HUES48 (cell line): ENCODE data around the gene ELOVL2.

ENCODE experiments used
- H3K27ac ChIP-seq: one replicate; pipeline ENCODE4 v1.7.0; 2013; ENCODE audit warnings: low read depth, low read length, inconsistent platforms
- H3K27me3 ChIP-seq: 2 replicates; pipeline ENCODE4 v1.6.1; 2013; ENCODE audit warnings: mild to moderate bottlenecking, low read length; ENCODE audit not compliant: control insufficient read depth, insufficient read depth
- H3K36me3 ChIP-seq: 2 replicates; pipeline ENCODE4 v1.6.1; 2013; ENCODE audit warnings: low read length; ENCODE audit not compliant: control insufficient read depth, insufficient read depth
- H3K4me1 ChIP-seq: 2 replicates; pipeline ENCODE4 v1.6.1; 2013; ENCODE audit warnings: mild to moderate bottlenecking, low read length; ENCODE audit not compliant: control insufficient read depth, insufficient read depth
- H3K4me3 ChIP-seq: 2 replicates; pipeline ENCODE4 v1.5.1; 2013; ENCODE audit warnings: mild to moderate bottlenecking, low read depth, low read length
- H3K9ac ChIP-seq: 2 replicates; pipeline ENCODE4 v1.6.1; 2013; ENCODE audit warnings: mild to moderate bottlenecking, low read depth, low read length, moderate library complexity
- H3K9me3 ChIP-seq: 2 replicates; pipeline ENCODE4 v1.6.1; 2013; ENCODE audit warnings: low read length; ENCODE audit not compliant: control insufficient read depth, insufficient read depth

ELOVL2 gene

DNA sequence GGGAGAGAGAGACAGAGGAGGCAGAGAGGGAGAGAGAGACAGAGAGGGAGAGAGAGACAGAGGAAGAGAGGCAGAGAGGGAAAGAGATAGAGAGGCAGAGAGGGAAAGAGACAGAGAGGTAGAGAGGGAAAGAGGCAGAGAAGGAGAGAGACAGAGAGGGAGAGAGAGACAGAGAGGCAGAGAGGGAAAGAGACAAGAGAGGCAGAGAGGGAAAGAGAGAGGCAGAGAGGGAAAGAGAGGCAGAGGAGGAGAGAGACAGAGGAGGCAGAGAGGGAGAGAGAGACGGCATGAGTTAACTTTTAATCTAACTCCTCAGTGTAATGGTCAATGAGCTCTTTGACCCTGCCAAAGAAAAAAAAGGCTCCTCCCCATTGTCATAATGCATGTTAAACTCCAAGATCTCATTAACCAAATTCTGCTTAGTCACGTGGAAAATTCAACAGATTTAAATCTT, 7.1 kb downstream of the ELOVL2 start:
- Histone ChIP-seq H3K27me3 (peaks cover 23% of the 10 kb centered on the region), H3K9ac (no peak overlapping the region), H3K4me3 (no peak overlapping the region), H3K36me3 (no peaks in the 10 kb centered on the region), H3K9me3 (no peaks in the 10 kb centered on the region), H3K4me1 (peaks cover 12% of the 10 kb centered on the region), H3K27ac (no peak overlapping the region)

DNA sequence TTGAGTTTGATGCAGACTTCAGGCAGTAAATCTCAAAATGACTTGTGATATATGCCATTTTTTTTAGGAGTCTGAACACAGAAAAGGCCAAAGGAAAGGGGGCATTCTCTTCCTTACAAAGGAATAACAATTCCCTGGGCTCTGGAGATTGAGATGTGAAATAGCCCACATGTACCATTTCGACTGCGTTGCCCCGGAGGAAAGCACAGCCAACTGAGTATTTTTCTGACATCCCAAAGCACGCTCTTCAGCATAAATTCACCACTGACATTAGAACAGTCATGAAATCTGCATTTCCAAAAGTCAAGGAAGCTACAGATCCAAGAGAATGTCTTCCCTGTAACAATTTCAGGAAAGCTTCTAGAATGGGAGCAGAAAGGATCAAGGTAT, 7.8 kb downstream of the ELOVL2 start:
- H3K9me3 ChIP-seq, result no peaks in the 10 kb centered on the region
- H3K36me3 ChIP-seq, result no peaks in the 10 kb centered on the region
- peaks cover 12% of the 10 kb centered on the region for H3K4me1 ChIP-seq
- no peak overlapping the region; the same call in 1 of the 2 replicates for H3K4me3 ChIP-seq
- H3K27ac ChIP-seq, result no peak overlapping the region
- H3K27me3 ChIP-seq, result peaks cover 16% of the 10 kb centered on the region
- no peak overlapping the region for H3K9ac ChIP-seq

DNA sequence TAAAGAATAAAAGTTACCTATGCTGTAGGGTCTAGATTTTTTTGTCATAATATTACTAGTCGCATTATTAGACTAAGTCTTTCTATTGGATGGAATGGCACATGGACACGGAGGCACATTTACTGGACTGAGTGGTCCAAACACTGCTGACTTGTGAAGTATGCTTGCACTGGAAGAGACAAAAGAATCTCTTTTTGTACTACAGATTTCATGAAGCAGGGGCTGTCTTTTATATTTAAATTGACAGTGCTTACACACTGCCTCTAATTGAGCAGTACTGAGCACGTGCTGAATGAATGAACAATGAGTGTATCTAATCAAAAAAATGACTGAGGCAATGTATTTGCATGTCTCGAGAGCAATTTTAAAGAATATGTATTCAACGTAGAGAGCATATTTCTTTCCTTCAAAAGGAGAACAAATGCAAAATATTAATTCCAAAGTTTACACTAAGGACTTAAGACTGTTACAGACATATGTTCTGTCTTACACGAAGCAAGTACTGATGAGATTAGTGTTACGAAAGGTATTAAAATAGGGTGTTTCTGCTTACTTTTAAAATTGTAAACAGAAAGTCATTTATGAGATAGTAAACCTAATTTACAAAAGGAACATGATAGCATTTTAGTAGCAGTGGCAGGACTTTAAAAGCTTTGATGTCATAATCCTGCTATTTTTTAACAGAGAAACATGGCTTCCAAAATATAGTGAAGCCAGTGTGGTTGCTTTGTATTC, 8.3 kb downstream of the ELOVL2 start:
- no peak overlapping the region for H3K4me3 ChIP-seq
- no peaks in the 10 kb centered on the region for H3K36me3 ChIP-seq
- H3K9me3 ChIP-seq, result no peaks in the 10 kb centered on the region
- no peak overlapping the region for H3K9ac ChIP-seq
- peaks cover 11% of the 10 kb centered on the region for H3K27me3 ChIP-seq
- peaks cover 12% of the 10 kb centered on the region for H3K4me1 ChIP-seq
- H3K27ac ChIP-seq, result no peak overlapping the region

DNA sequence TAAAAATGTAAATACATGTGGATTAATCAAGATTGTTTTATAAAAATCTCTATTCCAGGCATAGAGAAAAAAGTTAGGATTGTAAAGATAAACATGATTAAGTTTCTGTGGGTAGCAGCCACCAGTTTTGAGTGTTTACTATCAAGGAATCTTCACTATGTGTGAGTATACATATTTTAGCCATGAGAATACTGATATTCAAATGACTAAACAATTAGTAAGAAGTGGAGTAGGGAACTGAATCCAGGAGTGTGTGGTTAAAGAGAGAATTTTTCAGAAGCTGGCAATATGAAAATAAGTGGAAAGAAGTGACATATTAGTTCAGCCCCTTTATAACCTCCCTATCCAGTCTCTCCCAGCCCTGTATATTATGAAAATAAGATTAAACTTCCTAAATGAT, 10.3 kb downstream of the ELOVL2 start:
- Histone ChIP-seq H3K9me3 (no peaks in the 10 kb centered on the region), H3K9ac (no peak overlapping the region), H3K4me3 (no peak overlapping the region), H3K27ac (no peak overlapping the region), H3K36me3 (no peaks in the 10 kb centered on the region), H3K27me3 (no peaks in the 10 kb centered on the region), H3K4me1 (peaks cover 8% of the 10 kb centered on the region)

DNA sequence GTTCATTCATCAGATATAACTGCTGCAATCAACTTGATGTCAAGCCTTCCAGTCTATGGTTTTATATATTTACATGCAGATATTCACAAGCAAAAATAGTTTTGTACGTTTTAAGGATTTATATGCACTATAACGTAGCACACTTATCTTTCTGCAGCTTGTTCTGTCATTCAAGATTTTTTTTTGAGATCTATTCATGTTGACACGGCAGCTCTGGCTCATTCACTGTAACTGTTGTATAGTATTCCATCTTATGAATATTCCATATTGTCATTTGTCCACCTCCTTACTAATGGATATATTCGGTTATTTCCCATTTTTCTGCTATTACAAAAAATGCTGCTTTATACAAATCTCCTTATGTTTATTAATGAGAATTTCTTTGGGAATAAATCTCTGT, 13.2 kb downstream of the ELOVL2 start:
- Histone ChIP-seq H3K9ac (no peak overlapping the region), H3K9me3 (no peaks in the 10 kb centered on the region), H3K4me1 (peaks cover 18% of the 10 kb centered on the region), H3K36me3 (no peaks in the 10 kb centered on the region), H3K27ac (no peak overlapping the region), H3K27me3 (no peaks in the 10 kb centered on the region), H3K4me3 (no peak overlapping the region)

DNA sequence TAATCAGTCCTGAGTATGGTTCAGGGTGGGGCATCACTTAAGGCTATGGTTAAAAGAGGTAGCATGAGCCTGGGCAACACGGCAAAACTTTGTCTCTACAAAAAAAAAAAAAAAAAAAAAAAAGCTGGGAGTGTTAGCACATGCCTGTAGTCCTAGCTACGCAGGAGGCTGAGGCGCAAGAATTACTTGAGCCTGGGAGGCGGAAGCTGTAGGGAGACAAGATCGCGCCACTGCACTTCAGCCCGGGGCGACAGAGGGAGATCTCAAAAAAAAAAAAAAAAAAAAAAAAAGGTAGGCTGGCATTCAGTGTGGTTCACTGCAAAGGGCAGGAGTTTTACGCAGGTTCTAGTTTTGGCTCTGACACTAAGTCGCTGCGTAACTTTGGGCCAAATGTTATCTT, 15.1 kb downstream of the ELOVL2 start:
- Histone ChIP-seq H3K9ac (no peak overlapping the region), H3K9me3 (no peaks in the 10 kb centered on the region), H3K27me3 (0 out of 2 replicates have a peak, but pooled peaks cover 3% of the 10 kb centered on the region), H3K36me3 (no peaks in the 10 kb centered on the region), H3K27ac (no peak overlapping the region), H3K4me3 (no peak overlapping the region), H3K4me1 (peaks cover 38% of the 10 kb centered on the region)

DNA sequence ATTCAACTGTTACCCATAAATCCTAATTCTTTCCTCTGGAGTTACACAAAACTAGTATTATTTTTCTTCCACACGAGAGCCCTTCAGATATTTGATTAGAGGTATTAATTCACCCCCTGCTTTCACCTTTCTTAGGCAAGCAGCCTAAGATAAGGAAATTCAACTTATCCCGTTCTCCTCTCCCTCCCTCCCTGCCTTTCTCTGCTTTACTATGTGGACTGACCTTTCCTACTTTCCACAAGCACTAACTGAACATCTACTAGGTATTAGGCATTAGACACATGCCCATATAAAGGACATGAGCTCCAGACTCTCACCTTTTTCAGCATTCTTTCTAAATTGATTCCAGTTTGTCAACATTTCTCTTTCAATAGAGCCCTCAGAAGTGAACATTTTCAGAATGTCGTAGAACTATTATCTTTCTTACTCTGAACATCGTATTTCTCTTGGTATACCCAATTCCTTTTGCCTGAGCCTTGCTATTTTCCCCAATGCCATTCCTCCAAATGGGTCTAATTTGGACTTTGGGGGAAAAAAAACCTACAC, 16.5 kb downstream of the ELOVL2 start:
- Histone ChIP-seq H3K4me3 (no peak overlapping the region), H3K27me3 (0 out of 2 replicates have a peak, but pooled peaks cover 3% of the 10 kb centered on the region), H3K9me3 (no peaks in the 10 kb centered on the region), H3K4me1 (peaks cover 38% of the 10 kb centered on the region), H3K9ac (no peak overlapping the region), H3K27ac (no peak overlapping the region), H3K36me3 (no peaks in the 10 kb centered on the region)

DNA sequence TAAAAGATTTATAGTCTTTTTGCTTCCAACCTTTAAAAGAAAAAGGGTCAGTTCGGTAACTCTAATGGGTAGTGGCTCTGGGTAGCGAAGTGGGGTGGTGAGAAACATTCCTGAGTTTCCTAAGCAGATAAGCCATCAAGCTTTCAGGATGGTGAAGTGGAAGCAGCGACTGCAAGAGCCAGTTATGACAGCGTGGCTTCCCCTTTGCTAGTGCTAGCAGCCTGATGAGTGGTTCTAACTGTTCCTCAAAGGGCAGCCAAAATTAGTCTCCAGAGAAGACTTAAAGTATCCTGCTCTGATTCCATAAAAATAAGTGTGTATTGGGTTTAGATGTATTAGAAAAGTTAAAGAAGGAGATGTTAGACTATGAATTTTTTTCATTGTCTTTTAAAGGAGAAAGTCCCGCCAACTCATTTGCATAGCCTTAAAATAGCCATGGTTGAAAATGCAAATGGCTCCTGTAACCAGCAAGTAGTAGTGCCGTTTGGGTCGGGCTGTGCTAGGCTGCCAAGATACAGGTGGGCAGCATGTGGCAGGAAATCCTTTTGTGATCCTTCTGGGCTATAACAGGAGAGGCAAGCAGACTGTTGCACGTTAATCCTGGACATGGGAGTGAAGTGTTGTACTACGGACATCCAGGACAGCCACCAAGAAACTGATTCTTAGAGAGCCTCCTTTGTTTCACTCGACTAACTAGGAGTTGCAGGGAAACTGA, 18.0 kb downstream of the ELOVL2 start:
- H3K27ac ChIP-seq, result peak overlapping the region; percentile 60
- no peaks in the 10 kb centered on the region for H3K36me3 ChIP-seq
- H3K9ac ChIP-seq, result peak overlapping the region; percentile 78
- peak overlapping the region; percentile 53 for H3K4me3 ChIP-seq
- no peaks in the 10 kb centered on the region for H3K9me3 ChIP-seq
- H3K27me3 ChIP-seq, result 0 out of 2 replicates have a peak, but pooled peaks cover 3% of the 10 kb centered on the region
- H3K4me1 ChIP-seq, result peaks cover 46% of the 10 kb centered on the region

DNA sequence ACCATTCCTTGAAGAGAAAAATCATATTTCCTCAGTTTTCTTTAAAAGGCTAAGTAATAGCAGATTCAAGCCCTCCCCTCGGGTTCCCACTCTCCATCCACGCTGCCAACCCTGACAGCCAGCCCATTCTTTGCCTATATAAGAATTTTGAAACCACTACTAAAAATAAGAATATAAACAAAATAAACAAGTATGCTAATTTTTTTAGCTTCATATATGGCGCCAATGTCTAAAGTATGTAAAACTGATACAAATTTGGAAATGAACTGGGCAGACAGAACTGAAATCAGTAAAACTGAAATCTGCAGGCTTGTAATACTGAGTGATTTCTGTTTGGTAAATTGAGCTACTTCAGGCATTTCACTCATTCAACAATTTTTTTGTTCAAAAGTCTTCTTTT, 19.0 kb downstream of the ELOVL2 start:
- H3K4me1 ChIP-seq, result peaks cover 51% of the 10 kb centered on the region
- H3K9me3 ChIP-seq, result no peaks in the 10 kb centered on the region
- no peaks in the 10 kb centered on the region for H3K36me3 ChIP-seq
- no peak overlapping the region for H3K9ac ChIP-seq
- no peak overlapping the region for H3K27ac ChIP-seq
- H3K4me3 ChIP-seq, result no peak overlapping the region
- 0 out of 2 replicates have a peak, but pooled peaks cover 3% of the 10 kb centered on the region for H3K27me3 ChIP-seq

DNA sequence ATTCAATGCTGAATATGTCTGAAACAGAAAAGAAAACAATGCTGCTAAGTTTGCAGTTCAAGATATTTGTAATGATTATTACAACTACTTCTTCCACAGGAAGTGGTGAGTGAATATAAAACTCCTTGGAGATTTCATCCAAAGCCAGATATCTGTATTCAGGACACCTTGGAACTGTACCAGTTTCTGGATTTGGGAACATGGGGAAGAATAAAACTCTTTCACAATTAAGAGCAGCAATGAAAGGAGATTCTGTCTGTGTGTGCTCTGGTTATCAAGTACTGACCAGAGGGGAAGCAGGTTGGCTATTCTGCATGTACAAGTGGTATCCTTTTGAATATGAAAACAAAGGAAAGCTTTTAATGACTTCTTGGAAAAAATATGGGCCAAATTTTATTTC, 21.1 kb downstream of the ELOVL2 start:
- H3K27ac ChIP-seq, result no peak overlapping the region
- H3K9me3 ChIP-seq, result no peaks in the 10 kb centered on the region
- peaks cover 51% of the 10 kb centered on the region for H3K4me1 ChIP-seq
- H3K36me3 ChIP-seq, result no peaks in the 10 kb centered on the region
- no peak overlapping the region for H3K9ac ChIP-seq
- H3K4me3 ChIP-seq, result no peak overlapping the region
- 0 out of 2 replicates have a peak, but pooled peaks cover 3% of the 10 kb centered on the region for H3K27me3 ChIP-seq

DNA sequence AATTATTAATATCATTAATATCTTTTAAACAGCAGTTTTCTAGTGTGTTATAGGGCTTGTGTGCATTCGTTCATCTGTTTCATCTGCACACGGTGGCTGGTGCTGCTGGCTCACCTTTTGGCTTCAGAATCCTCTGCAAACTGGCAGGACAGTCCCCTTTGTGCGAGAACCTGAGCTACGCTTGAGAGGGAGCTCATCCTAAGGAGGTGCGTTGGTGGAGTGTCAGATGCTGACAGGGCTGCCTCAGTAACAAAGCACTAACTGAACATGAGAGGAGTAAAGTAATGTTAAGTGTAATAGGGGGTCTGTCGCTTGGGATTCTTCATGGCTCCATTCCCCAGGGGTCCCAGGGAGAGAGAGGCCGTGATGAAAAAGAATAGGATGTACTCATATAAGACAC, 22.4 kb downstream of the ELOVL2 start:
- H3K27me3 ChIP-seq, result 0 out of 2 replicates have a peak, but pooled peaks cover 3% of the 10 kb centered on the region
- H3K4me1 ChIP-seq, result peaks cover 41% of the 10 kb centered on the region
- H3K9ac ChIP-seq, result no peak overlapping the region
- H3K4me3 ChIP-seq, result no peak overlapping the region
- no peak overlapping the region for H3K27ac ChIP-seq
- no peaks in the 10 kb centered on the region for H3K9me3 ChIP-seq
- H3K36me3 ChIP-seq, result no peaks in the 10 kb centered on the region
